ENCODE results near the gene CD99.
"Not testable (repeated sequence)": the region's sequence is repeated elsewhere in the genome, so short reads cannot be mapped to it uniquely, and the experiment has no call there.

Gene CD99

GRCh38 chrX:2774776-2775175, 83.7 kb downstream of the CD99 start:
- DNase-seq = no peak

- not testable (repeated sequence) for DNase-seq
These were observed 89.6 kb downstream of the CD99 start for GRCh38 chrX:2780472-2781225.

- no peak for DNase-seq
These were observed 90.1 kb downstream of the CD99 start for GRCh38 chrX:2781226-2781571.

GRCh38 chrX:2781698-2782097, 90.6 kb downstream of the CD99 start:
- DNase-seq = peak in 1 of 5 experiments; percentile 13

- DNase-seq = peak in 1 of 5 experiments; percentile 12
These were observed 91.1 kb downstream of the CD99 start for GRCh38 chrX:2782171-2782570.

- no peak for DNase-seq
These were observed 91.7 kb downstream of the CD99 start for GRCh38 chrX:2782778-2783177.

GRCh38 chrX:2784026-2784425, 92.9 kb downstream of the CD99 start:
- DNase-seq = no peak

DNA sequence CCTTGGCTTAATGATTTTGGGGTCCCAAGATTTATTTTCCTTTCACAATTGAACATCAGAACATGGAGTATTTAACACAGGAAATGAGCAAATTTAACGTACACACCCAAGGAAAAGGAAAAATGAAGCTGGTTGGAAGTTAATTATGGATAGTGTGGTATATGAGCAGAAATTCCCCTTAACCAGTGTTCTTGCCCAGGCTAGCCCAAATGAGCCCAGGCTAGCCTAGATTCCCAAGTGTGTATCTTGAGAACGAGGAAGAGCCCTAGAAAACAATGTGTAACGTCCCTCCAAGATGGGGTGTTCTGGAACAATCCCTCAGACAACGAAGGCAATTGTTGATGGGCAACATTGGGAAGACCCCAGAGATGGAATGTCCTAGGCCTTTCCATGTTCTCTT, 94.4 kb downstream of the CD99 start:
- no peak for DNase-seq

DNA sequence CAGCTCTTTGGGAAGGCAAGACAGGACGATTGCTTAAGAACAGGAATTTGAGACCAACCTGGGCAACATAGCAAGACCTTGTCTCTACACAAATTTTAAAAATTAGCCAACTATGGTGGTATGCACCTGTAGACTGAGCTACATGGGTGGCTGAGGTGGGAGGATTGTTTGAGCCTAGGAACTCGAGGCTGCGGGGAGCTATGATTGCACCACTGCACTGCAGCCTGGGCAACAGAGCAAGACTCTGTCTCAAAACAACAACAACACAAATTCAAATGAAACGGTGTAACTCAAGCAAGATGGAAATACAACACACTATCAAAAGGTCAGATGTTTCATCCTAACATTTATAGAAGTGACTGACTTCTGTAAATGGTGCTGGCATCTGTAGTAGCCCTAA, 97.9 kb downstream of the CD99 start:
- no peak for DNase-seq

DNA sequence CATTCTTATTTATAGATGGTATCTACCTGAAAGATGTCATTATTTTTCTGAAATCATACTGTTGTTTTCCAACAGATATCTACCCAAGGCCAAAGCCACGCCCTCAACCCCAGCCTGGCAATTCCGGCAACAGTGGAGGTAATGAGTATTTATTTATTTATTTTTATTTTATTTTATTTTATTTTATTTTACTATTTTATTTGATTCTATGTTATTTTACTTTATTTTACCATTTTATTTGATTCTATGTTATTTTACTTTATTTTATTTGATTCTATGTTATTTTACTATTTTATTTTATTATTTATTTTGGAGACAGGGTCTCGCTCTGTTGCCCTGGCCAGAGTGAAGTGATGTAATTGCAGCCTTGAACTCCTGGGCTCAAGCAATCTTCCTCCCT, 98.5 kb downstream of the CD99 start:
- DNase-seq = no peak
